DOHH2 (cell line): ENCODE measurements around the gene RBCK1.

ENCODE experiments used
- H3F3A ChIP-seq: fragments of 200-600 bp; sonication (generic), shearing (Covaris generic); 2 replicates; pipeline ENCODE4 v1.6.0; 2016; ENCODE audit warnings: antibody characterized with exemption, mild to moderate bottlenecking; ENCODE audit not compliant: control insufficient read depth, insufficient read depth
- H3K27ac ChIP-seq: fragments of 200-600 bp; sonication (generic); 2 replicates; pipeline ENCODE4 v1.5.1; 2014; ENCODE audit warnings: low read depth, mild to moderate bottlenecking, low read length, moderate library complexity
- H3K27me3 ChIP-seq: fragments of 200-600 bp; sonication (generic); 2 replicates; pipeline ENCODE4 v1.6.1; 2014; ENCODE audit warnings: mild to moderate bottlenecking, low read length, mixed read lengths; ENCODE audit not compliant: control insufficient read depth
- H3K36me3 ChIP-seq: fragments of 200-600 bp; sonication (generic); 2 replicates; pipeline ENCODE4 v1.6.1; 2014; ENCODE audit warnings: mild to moderate bottlenecking, low read length, moderate library complexity, mixed read lengths; ENCODE audit not compliant: control insufficient read depth
- H3K4me1 ChIP-seq: fragments of 200-600 bp; sonication (generic); 2 replicates; pipeline ENCODE4 v1.6.1; 2014; ENCODE audit warnings: mild to moderate bottlenecking, low read length, mixed read lengths; ENCODE audit not compliant: control insufficient read depth
- H3K4me2 ChIP-seq: fragments of 200-600 bp; sonication (generic); 2 replicates; pipeline ENCODE4 v1.6.0; 2014; ENCODE audit warnings: mild to moderate bottlenecking, low read length, moderate library complexity
- H3K4me3 ChIP-seq: fragments of 200-600 bp; sonication (generic); 2 replicates; pipeline ENCODE4 v1.5.1; 2014; ENCODE audit warnings: mild to moderate bottlenecking, low read length, mixed read lengths
- H3K79me2 ChIP-seq: fragments of 200-600 bp; sonication (generic); 2 replicates; pipeline ENCODE4 v1.6.1; 2014; ENCODE audit warnings: mild to moderate bottlenecking, low read length, mixed read lengths; ENCODE audit not compliant: control insufficient read depth
- H3K9me2 ChIP-seq: fragments of 200-600 bp; sonication (generic); replicated peaks from 2 replicates; pipeline ENCODE4 v1.6.1; 2014; ENCODE audit warnings: mild to moderate bottlenecking, low read length, mixed read lengths; ENCODE audit not compliant: control insufficient read depth
- H3K9me3 ChIP-seq: fragments of 200-600 bp; sonication (generic); 2 replicates; pipeline ENCODE4 v1.6.1; 2014; ENCODE audit warnings: antibody characterized with exemption, low read length, mixed read lengths; ENCODE audit not compliant: control insufficient read depth, insufficient read depth
- H4K20me1 ChIP-seq: fragments of 200-600 bp; sonication (generic); 2 replicates; pipeline ENCODE4 v1.6.0; 2014; ENCODE audit warnings: low read depth, mild to moderate bottlenecking, antibody characterized with exemption, low read length, moderate library complexity; ENCODE audit not compliant: control insufficient read depth, insufficient read depth
- CTCF ChIP-seq: fragments of 200-600 bp; sonication (generic); IDR thresholded peaks from one replicate; pipeline ENCODE4 v1.5.1; 2014; ENCODE audit warnings: antibody characterized with exemption, mild to moderate bottlenecking, low read depth, low read length; ENCODE audit not compliant: poor library complexity, severe bottlenecking
- EZH2phosphoT487 ChIP-seq: fragments of 200-600 bp; sonication (generic); IDR thresholded peaks from 2 replicates; pipeline ENCODE4 v1.6.1; 2017; ENCODE audit warnings: borderline replicate concordance, mild to moderate bottlenecking, antibody characterized with exemption, low read length, moderate library complexity, mixed read lengths

The RBCK1 gene

GRCh38 chr20:373171-373890, 34.8 kb upstream of the RBCK1 start:
- no peak for TF ChIP-seq CTCF
- no peak for TF ChIP-seq EZH2phosphoT487
- no peaks in the 10 kb centered on the region for H4K20me1 ChIP-seq
- H3K27ac ChIP-seq, result no peak overlapping the region
- no peaks in the 10 kb centered on the region for H3K79me2 ChIP-seq
- H3K9me3 ChIP-seq, result no peaks in the 10 kb centered on the region
- H3K4me1 ChIP-seq, result peaks cover 8% of the 10 kb centered on the region; the same call in 1 of the 2 replicates
- H3K36me3 ChIP-seq, result no peaks in the 10 kb centered on the region
- no peaks in the 10 kb centered on the region for H3K9me2 ChIP-seq
- H3K27me3 ChIP-seq, result peaks cover 7% of the 10 kb centered on the region; the same call in 1 of the 2 replicates
- H3K4me2 ChIP-seq, result no peak overlapping the region
- no peaks in the 10 kb centered on the region for H3F3A ChIP-seq
- no peak overlapping the region for H3K4me3 ChIP-seq

GRCh38 chr20:375265-375889, 32.7 kb upstream of the RBCK1 start:
- Histone ChIP-seq H4K20me1 (no peaks in the 10 kb centered on the region), H3K9me3 (no peaks in the 10 kb centered on the region), H3K9me2 (no peaks in the 10 kb centered on the region), H3K27me3 (peaks cover 7% of the 10 kb centered on the region; the same call in 1 of the 2 replicates), H3K4me3 (no peak overlapping the region), H3K27ac (no peak overlapping the region), H3K79me2 (no peaks in the 10 kb centered on the region), H3K4me2 (no peak overlapping the region), H3K36me3 (no peaks in the 10 kb centered on the region), H3F3A (no peaks in the 10 kb centered on the region; the same call in 1 of the 2 replicates), H3K4me1 (peaks cover 14% of the 10 kb centered on the region)
- TF ChIP-seq EZH2phosphoT487 (no peak), CTCF (no peak)

GRCh38 chr20:376089-376488, 32.0 kb upstream of the RBCK1 start:
- peaks cover 14% of the 10 kb centered on the region for H3K4me1 ChIP-seq
- H3K9me3 ChIP-seq, result no peaks in the 10 kb centered on the region
- peaks cover 7% of the 10 kb centered on the region; the same call in 1 of the 2 replicates for H3K27me3 ChIP-seq
- H3K4me3 ChIP-seq, result no peak overlapping the region
- H3K36me3 ChIP-seq, result no peaks in the 10 kb centered on the region
- H3K9me2 ChIP-seq, result no peaks in the 10 kb centered on the region
- no peaks in the 10 kb centered on the region for H4K20me1 ChIP-seq
- no peak overlapping the region for H3K27ac ChIP-seq
- no peaks in the 10 kb centered on the region; the same call in 1 of the 2 replicates for H3F3A ChIP-seq
- no peak for TF ChIP-seq CTCF
- no peak for TF ChIP-seq EZH2phosphoT487
- H3K4me2 ChIP-seq, result no peak overlapping the region
- H3K79me2 ChIP-seq, result peaks cover under 1% of the 10 kb centered on the region
